Measurements from ENCODE around the gene GIT1.

The GIT1 gene

GRCh38 chr17:29533976-29534375, 55.5 kb downstream of the GIT1 start:
- H2BK5ac ChIP-seq (ENCODE audit: low read depth, low read length, poor library complexity, severe bottlenecking), result no peak overlapping the region
- no peak overlapping the region for H3K9ac ChIP-seq (ENCODE audit: low read length)
- no peaks in the 10 kb centered on the region for H3K4me1 ChIP-seq (ENCODE audit: control insufficient read depth, insufficient read depth, low read depth, low read length)
- no peak overlapping the region for H2BK120ac ChIP-seq (ENCODE audit: low read depth, low read length)
- H3K79me1 ChIP-seq (replicated peaks; ENCODE audit: low read length, poor library complexity, severe bottlenecking), result peaks cover 16% of the 10 kb centered on the region
- H2BK12ac ChIP-seq (ENCODE audit: low read length in 2 of 2), result no peak overlapping the region
- WGBS, result 94% methylated on average over 6 of the region's 8 CpGs
- no peak overlapping the region for H2BK15ac ChIP-seq (ENCODE audit: low read depth, poor library complexity, severe bottlenecking)
- no peak overlapping the region for H3K4me3 ChIP-seq (ENCODE audit: insufficient read depth in 1 of 2, low read depth in 1 of 2, low read length in 2 of 2)
- no peak overlapping the region for H3K18ac ChIP-seq (ENCODE audit: low read depth in 1 of 2, low read length in 2 of 2)
- H3K14ac ChIP-seq (ENCODE audit: low read length in 2 of 2), result no peak overlapping the region
- H2AFZ ChIP-seq (ENCODE audit: low read depth, low read length), result no peak overlapping the region
- no peak overlapping the region for H4K8ac ChIP-seq (ENCODE audit: low read length)
- H2AK5ac ChIP-seq (ENCODE audit: low read length, severe bottlenecking), result no peak overlapping the region
- H3K27ac ChIP-seq (ENCODE audit: low read length, poor library complexity, severe bottlenecking), result no peak overlapping the region
- no peak for DNase-seq
- no peak overlapping the region for H3K4ac ChIP-seq (ENCODE audit: low read depth in 1 of 2, low read length in 2 of 2)
- H3K4me2 ChIP-seq (ENCODE audit: low read length, poor library complexity, severe bottlenecking), result no peak overlapping the region
- H3K27me3 ChIP-seq (ENCODE audit: control insufficient read depth in 1 of 2, insufficient read depth in 1 of 2, low read length in 2 of 2), result no peaks in the 10 kb centered on the region
- no peaks in the 10 kb centered on the region for H3K9me3 ChIP-seq (ENCODE audit: control insufficient read depth, low read length)
- no peak overlapping the region for H3K23ac ChIP-seq (ENCODE audit: low read length in 2 of 2)
- peaks cover 36 to 58% of the 10 kb centered on the region in 2 experiments for H3K36me3 ChIP-seq (ENCODE audit: control insufficient read depth in 1 of 2, insufficient read depth in 2 of 2, low read depth in 1 of 2, low read length in 2 of 2)
- no peak overlapping the region for H4K91ac ChIP-seq (ENCODE audit: low read length)

DNA sequence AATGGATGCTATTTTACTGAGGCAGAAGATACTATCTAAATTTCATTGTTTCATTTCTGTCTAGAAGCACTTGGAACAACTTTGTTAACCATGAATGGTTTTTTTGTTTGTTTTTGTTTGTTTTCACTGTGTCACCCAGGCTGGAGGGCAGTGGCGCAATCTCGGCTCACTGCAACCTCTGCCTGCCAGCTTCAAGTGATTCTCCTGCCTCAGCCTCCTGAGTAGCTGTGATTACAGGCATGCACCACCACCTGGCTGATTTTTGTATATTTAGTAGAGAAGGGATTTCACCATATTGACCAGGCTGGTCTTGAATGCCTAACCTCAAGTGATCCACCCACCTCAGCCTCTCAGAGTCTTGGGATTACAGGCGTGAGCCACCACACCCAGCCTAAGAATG, 63.1 kb downstream of the GIT1 start:
- H2AK5ac ChIP-seq (ENCODE audit: low read length, severe bottlenecking), result no peak overlapping the region
- H3K9ac ChIP-seq (ENCODE audit: low read length), result no peak overlapping the region
- no peak overlapping the region for H3K4me2 ChIP-seq (ENCODE audit: low read length, poor library complexity, severe bottlenecking)
- 97% methylated on average over 3 of the region's 3 CpGs for WGBS
- no peak overlapping the region for H3K4me3 ChIP-seq (ENCODE audit: insufficient read depth in 1 of 2, low read depth in 1 of 2, low read length in 2 of 2)
- no peak overlapping the region for H2BK5ac ChIP-seq (ENCODE audit: low read depth, low read length, poor library complexity, severe bottlenecking)
- no peak overlapping the region for H3K27ac ChIP-seq (ENCODE audit: low read length, poor library complexity, severe bottlenecking)
- H2BK12ac ChIP-seq (ENCODE audit: low read length in 2 of 2), result no peak overlapping the region
- H3K18ac ChIP-seq (ENCODE audit: low read depth in 1 of 2, low read length in 2 of 2), result no peak overlapping the region
- H3K79me1 ChIP-seq (replicated peaks; ENCODE audit: low read length, poor library complexity, severe bottlenecking), result peaks cover 12% of the 10 kb centered on the region
- H3K36me3 ChIP-seq (ENCODE audit: control insufficient read depth in 1 of 2, insufficient read depth in 2 of 2, low read depth in 1 of 2, low read length in 2 of 2), result peaks cover 35 to 75% of the 10 kb centered on the region in 2 experiments
- no peak overlapping the region for H4K91ac ChIP-seq (ENCODE audit: low read length)
- H3K9me3 ChIP-seq (ENCODE audit: control insufficient read depth, low read length), result no peaks in the 10 kb centered on the region
- no peak overlapping the region for H3K14ac ChIP-seq (ENCODE audit: low read length in 2 of 2)
- no peaks in the 10 kb centered on the region for H3K27me3 ChIP-seq (ENCODE audit: control insufficient read depth in 1 of 2, insufficient read depth in 1 of 2, low read length in 2 of 2)
- H2BK120ac ChIP-seq (ENCODE audit: low read depth, low read length), result no peak overlapping the region
- no peak overlapping the region for H2AFZ ChIP-seq (ENCODE audit: low read depth, low read length)
- no peak overlapping the region for H3K23ac ChIP-seq (ENCODE audit: low read length in 2 of 2)
- H4K8ac ChIP-seq (ENCODE audit: low read length), result no peak overlapping the region
- no peaks in the 10 kb centered on the region for H3K4me1 ChIP-seq (ENCODE audit: control insufficient read depth, insufficient read depth, low read depth, low read length)
- H3K4ac ChIP-seq (ENCODE audit: low read depth in 1 of 2, low read length in 2 of 2), result no peak overlapping the region
- H2BK15ac ChIP-seq (ENCODE audit: low read depth, poor library complexity, severe bottlenecking), result no peak overlapping the region
- peak; percentile 24 for DNase-seq

DNA sequence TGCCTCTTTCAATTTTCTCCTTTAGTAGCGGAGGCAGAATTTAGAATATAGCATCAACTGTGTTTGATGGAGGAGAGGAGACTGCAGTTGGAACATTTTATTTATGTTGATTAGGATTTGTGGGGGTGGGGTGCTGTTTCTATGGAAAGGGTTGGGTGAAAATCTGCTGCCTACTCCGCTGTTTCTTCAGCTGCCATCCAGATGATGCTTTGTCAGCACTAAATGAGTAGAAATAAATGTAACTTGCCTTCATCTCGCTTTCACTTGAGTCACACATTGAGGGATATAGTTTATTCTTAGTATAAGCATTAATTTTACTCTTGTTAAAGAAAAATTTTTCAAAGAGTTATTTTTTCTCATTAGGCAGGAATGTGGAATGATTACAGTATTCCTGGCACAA, 64.8 kb downstream of the GIT1 start:
- Histone ChIP-seq H3K23ac (ENCODE audit: low read length in 2 of 2) (no peak overlapping the region), H4K8ac (ENCODE audit: low read length) (no peak overlapping the region), H2AFZ (ENCODE audit: low read depth, low read length) (no peak overlapping the region), H2BK15ac (ENCODE audit: low read depth, poor library complexity, severe bottlenecking) (no peak overlapping the region), H3K36me3 (ENCODE audit: control insufficient read depth in 1 of 2, insufficient read depth in 2 of 2, low read depth in 1 of 2, low read length in 2 of 2) (peaks cover 37 to 80% of the 10 kb centered on the region in 2 experiments), H3K27me3 (ENCODE audit: control insufficient read depth in 1 of 2, insufficient read depth in 1 of 2, low read length in 2 of 2) (no peaks in the 10 kb centered on the region), H3K9me3 (ENCODE audit: control insufficient read depth, low read length) (no peaks in the 10 kb centered on the region), H3K4me1 (ENCODE audit: control insufficient read depth, insufficient read depth, low read depth, low read length) (no peaks in the 10 kb centered on the region), H3K14ac (ENCODE audit: low read length in 2 of 2) (no peak overlapping the region), H3K4me3 (ENCODE audit: insufficient read depth in 1 of 2, low read depth in 1 of 2, low read length in 2 of 2) (no peak overlapping the region), H3K79me1 (replicated peaks; ENCODE audit: low read length, poor library complexity, severe bottlenecking) (peaks cover 8% of the 10 kb centered on the region), H3K4ac (ENCODE audit: low read depth in 1 of 2, low read length in 2 of 2) (no peak overlapping the region), H2AK5ac (ENCODE audit: low read length, severe bottlenecking) (no peak overlapping the region), H2BK12ac (ENCODE audit: low read length in 2 of 2) (no peak overlapping the region), H2BK5ac (ENCODE audit: low read depth, low read length, poor library complexity, severe bottlenecking) (no peak overlapping the region), H4K91ac (ENCODE audit: low read length) (no peak overlapping the region), H2BK120ac (ENCODE audit: low read depth, low read length) (no peak overlapping the region), H3K18ac (ENCODE audit: low read depth in 1 of 2, low read length in 2 of 2) (no peak overlapping the region), H3K27ac (ENCODE audit: low read length, poor library complexity, severe bottlenecking) (no peak overlapping the region), H3K9ac (ENCODE audit: low read length) (no peak overlapping the region), H3K4me2 (ENCODE audit: low read length, poor library complexity, severe bottlenecking) (no peak overlapping the region)
- 93% methylated on average over 2 of the region's 3 CpGs for WGBS
- DNase-seq, result no peak
